Neural crest cell (in vitro differentiated cells): Measurements from ENCODE around the gene WASF3. TPM values are rescaled to one million over a fixed set of nuclear protein-coding genes. Genes with fewer than 3 reads are reported as not detected.
A peak's percentile ranks its signal among the peaks of the same experiment; 100 is the strongest.

ENCODE experiments used
- DNase-seq: peaks from one replicate; pipeline ENCODE4 v3.0.0; 2021; ENCODE audit warnings: low read depth, mixed read lengths, low spot score
- H3K27ac Mint-ChIP-seq: one replicate; pipeline ENCODE4 v1.8.0; 2021; ENCODE audit warnings: mild to moderate bottlenecking, mixed read lengths; ENCODE audit not compliant: unreplicated experiment
- H3K27me3 Mint-ChIP-seq: 2 replicates; pipeline ENCODE4 v1.8.0; 2021; ENCODE audit warnings: low read depth, mild to moderate bottlenecking, mixed read lengths
- H3K36me3 Mint-ChIP-seq: 2 replicates; pipeline ENCODE4 v1.8.0; 2021; ENCODE audit warnings: low read depth, mild to moderate bottlenecking, mixed read lengths
- H3K4me1 Mint-ChIP-seq: 2 replicates; pipeline ENCODE4 v1.8.0; 2021; ENCODE audit warnings: mixed read lengths
- H3K4me3 Mint-ChIP-seq: one replicate; pipeline ENCODE4 v1.8.0; 2021; ENCODE audit warnings: mild to moderate bottlenecking, mixed read lengths
- H3K9me3 Mint-ChIP-seq: 2 replicates; pipeline ENCODE4 v1.8.0; 2021; ENCODE audit warnings: mixed read lengths
- CTCF ChIP-seq: fragments of 200-600 bp; sonication (generic); conservative IDR thresholded peaks from 2 replicates; pipeline ENCODE4 v1.5.0; 2021; ENCODE audit warnings: antibody characterized with exemption, mild to moderate bottlenecking
- total RNA-seq: library from RNA; stranded (reverse); gene quantifications from 2 replicates; pipeline ENCODE4 v1.2.1, GENCODE V29; 2021

WASF3 gene
- total RNA-seq, 1 donor from 2014 or later = 79.7 TPM

DNA sequence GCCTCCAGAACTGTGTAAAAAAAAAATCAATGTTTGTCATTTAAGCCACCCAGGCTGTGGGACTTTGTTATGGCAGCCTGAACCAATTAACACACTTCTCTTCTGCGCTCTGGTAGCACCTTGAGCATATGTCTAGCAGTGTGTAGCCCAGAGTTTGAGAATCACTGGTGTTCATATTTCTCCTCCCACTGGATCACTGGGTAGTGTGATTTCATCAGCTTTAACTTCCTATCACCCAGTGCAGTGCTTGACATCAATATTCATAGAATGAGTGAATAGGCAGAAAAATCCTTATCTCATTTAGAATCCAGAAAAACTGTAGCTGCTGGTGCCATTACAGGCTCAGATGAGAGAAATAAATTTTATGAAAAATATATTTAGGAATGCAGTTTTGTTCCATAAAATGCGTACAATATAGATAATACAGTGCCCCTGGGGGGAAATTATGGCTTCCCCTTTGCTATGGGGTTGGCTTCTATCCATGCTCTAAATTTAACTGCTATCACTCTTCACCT lies 30.7 kb upstream of the WASF3 start:
- no peaks in the 10 kb centered on the region for H3K9me3 Mint-ChIP-seq
- H3K27ac Mint-ChIP-seq = no peak overlapping the region
- H3K4me1 Mint-ChIP-seq = peaks cover 5% of the 10 kb centered on the region
- no peak for DNase-seq
- TF ChIP-seq CTCF = no peak
- H3K4me3 Mint-ChIP-seq = no peak overlapping the region
- H3K36me3 Mint-ChIP-seq = no peaks in the 10 kb centered on the region
- H3K27me3 Mint-ChIP-seq = peaks cover 29% of the 10 kb centered on the region

DNA sequence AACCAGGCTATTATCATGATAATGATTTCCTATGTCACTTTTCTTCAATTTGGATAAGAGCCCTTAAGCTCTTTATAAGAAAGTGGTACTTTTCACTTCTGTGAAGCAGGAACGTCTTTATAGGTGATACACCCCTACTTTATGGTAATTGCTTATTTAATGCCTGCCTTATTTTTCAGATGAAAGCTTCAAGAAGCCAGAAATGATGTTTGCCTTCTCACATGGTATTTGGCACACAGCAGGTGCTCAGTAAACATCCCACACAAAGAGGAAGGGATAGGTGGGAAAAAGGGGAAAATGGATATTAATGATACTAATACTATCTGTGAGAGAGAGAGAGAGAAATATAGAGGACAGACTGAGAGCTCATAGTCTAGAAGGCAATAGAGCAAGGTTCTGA lies 29.0 kb upstream of the WASF3 start:
- Mint-ChIP-seq H3K27me3 (peaks cover 31% of the 10 kb centered on the region), H3K9me3 (no peaks in the 10 kb centered on the region), H3K4me3 (no peak overlapping the region), H3K27ac (no peak overlapping the region), H3K4me1 (peaks cover 5% of the 10 kb centered on the region), H3K36me3 (no peaks in the 10 kb centered on the region)
- no peak for TF ChIP-seq CTCF
- no peak for DNase-seq

DNA sequence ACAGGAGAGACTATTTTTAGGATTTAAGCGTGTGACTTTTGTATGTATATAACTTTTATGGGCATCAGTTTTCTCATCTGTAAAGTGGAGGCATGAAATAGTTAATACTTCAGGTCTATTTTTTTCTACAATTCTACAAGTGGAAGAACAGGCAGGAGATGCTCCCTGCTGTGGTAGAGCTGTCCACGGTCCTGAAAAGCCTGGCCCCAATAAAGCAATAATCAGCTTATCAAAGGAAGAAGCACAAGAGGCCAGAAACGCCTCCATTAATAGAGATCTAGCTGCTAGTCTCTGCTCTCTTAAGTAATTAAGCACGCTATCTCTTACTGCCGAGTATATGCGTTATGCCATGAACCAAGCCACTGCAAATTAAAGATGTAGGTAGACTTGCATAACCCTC lies 28.0 kb upstream of the WASF3 start:
- TF ChIP-seq CTCF = no peak
- H3K9me3 Mint-ChIP-seq = no peaks in the 10 kb centered on the region
- H3K4me1 Mint-ChIP-seq = peaks cover 5% of the 10 kb centered on the region
- no peak overlapping the region for H3K4me3 Mint-ChIP-seq
- peaks cover 31% of the 10 kb centered on the region for H3K27me3 Mint-ChIP-seq
- peak; percentile 67 for DNase-seq
- no peak overlapping the region for H3K27ac Mint-ChIP-seq
- no peaks in the 10 kb centered on the region for H3K36me3 Mint-ChIP-seq

- no peak for TF ChIP-seq CTCF
- no peaks in the 10 kb centered on the region for H3K36me3 Mint-ChIP-seq
- no peak overlapping the region for H3K27ac Mint-ChIP-seq
- H3K4me3 Mint-ChIP-seq = no peak overlapping the region
- H3K4me1 Mint-ChIP-seq = no peaks in the 10 kb centered on the region
- peaks cover 25% of the 10 kb centered on the region for H3K27me3 Mint-ChIP-seq
- no peak for DNase-seq
- H3K9me3 Mint-ChIP-seq = no peaks in the 10 kb centered on the region
Observed at GRCh38 chr13:26531742-26532141, 25.7 kb upstream of the WASF3 start.

- Mint-ChIP-seq H3K4me3 (no peak overlapping the region), H3K27ac (no peak overlapping the region), H3K4me1 (no peaks in the 10 kb centered on the region), H3K36me3 (no peaks in the 10 kb centered on the region), H3K27me3 (peaks cover 12% of the 10 kb centered on the region), H3K9me3 (no peaks in the 10 kb centered on the region)
- TF ChIP-seq CTCF = no peak
- DNase-seq = no peak
Observed at GRCh38 chr13:26534036-26534726, 23.3 kb upstream of the WASF3 start.
